Trophoblast cell (in vitro differentiated cells and primary cell): Measurements from ENCODE around the gene LHFPL2.
A peak's percentile ranks its signal among the peaks of the same experiment; 100 is the strongest.

Source experiments
- DNase-seq, 2 donors: peaks; one replicate each; pipeline ENCODE4 v3.0.0-alpha.2; 2016
- H2AFZ ChIP-seq: 2 replicates; pipeline ENCODE4 v1.6.1; 2013; ENCODE audit warnings: low read length, moderate library complexity, mild to moderate bottlenecking; ENCODE audit not compliant: insufficient read depth, poor library complexity
- H2AK5ac ChIP-seq: 2 replicates; pipeline ENCODE4 v1.6.1; 2013; ENCODE audit warnings: mild to moderate bottlenecking, low read length
- H2BK120ac ChIP-seq: 2 replicates; pipeline ENCODE4 v1.6.1; 2013; ENCODE audit warnings: low read length, mild to moderate bottlenecking, moderate library complexity; ENCODE audit not compliant: insufficient read depth, poor library complexity
- H2BK12ac ChIP-seq: 2 replicates; pipeline ENCODE4 v1.6.1; 2013; ENCODE audit warnings: mild to moderate bottlenecking, low read length, moderate library complexity
- H2BK5ac ChIP-seq: 2 replicates; pipeline ENCODE4 v1.6.1; 2013; ENCODE audit warnings: low read length, low read depth, moderate library complexity, mild to moderate bottlenecking; ENCODE audit not compliant: poor library complexity
- H3K14ac ChIP-seq: 2 replicates; pipeline ENCODE4 v1.6.1; 2013; ENCODE audit warnings: mild to moderate bottlenecking, low read length
- H3K18ac ChIP-seq: 2 replicates; pipeline ENCODE4 v1.6.1; 2013; ENCODE audit warnings: mild to moderate bottlenecking, low read length
- H3K23ac ChIP-seq: 2 replicates; pipeline ENCODE4 v1.6.1; 2013; ENCODE audit warnings: low read length
- H3K27ac ChIP-seq: 2 replicates; pipeline ENCODE4 v1.5.1; 2013; ENCODE audit warnings: low read depth, mild to moderate bottlenecking, inconsistent platforms, low read length, moderate library complexity
- H3K27me3 ChIP-seq: 2 replicates; pipeline ENCODE4 v1.6.1; 2013; ENCODE audit warnings: inconsistent platforms, mild to moderate bottlenecking, low read length, moderate library complexity; ENCODE audit not compliant: insufficient read depth
- H3K36me3 ChIP-seq, 2 experiments: 1 replicate in 1 of 2; 2 replicates in 1 of 2; pipeline ENCODE4 v1.6.1; 2013; ENCODE audit warnings: low read length in 2 of 2, mild to moderate bottlenecking in 2 of 2, moderate library complexity in 1 of 2; ENCODE audit not compliant: insufficient read depth in 2 of 2, control insufficient read depth in 1 of 2
- H3K4ac ChIP-seq: 2 replicates; pipeline ENCODE4 v1.6.1; 2013; ENCODE audit warnings: low read depth, mild to moderate bottlenecking, low read length, moderate library complexity
- H3K4me1 ChIP-seq, 2 experiments: 1 replicate in 1 of 2; 2 replicates in 1 of 2; pipeline ENCODE4 v1.6.1; 2013; ENCODE audit warnings: low read length in 2 of 2, mild to moderate bottlenecking in 2 of 2, moderate library complexity in 1 of 2; ENCODE audit not compliant: insufficient read depth in 2 of 2, control insufficient read depth in 1 of 2
- H3K4me2 ChIP-seq: 2 replicates; pipeline ENCODE4 v1.6.1; 2013; ENCODE audit warnings: inconsistent platforms, mild to moderate bottlenecking, low read length, moderate library complexity
- H3K4me3 ChIP-seq: 2 replicates; pipeline ENCODE4 v1.5.1; 2013; ENCODE audit warnings: mild to moderate bottlenecking, low read depth, low read length, inconsistent platforms
- H3K79me1 ChIP-seq: one replicate; pipeline ENCODE4 v1.6.1; 2013; ENCODE audit warnings: low read length
- H3K79me2 ChIP-seq: 2 replicates; pipeline ENCODE4 v1.6.1; 2013; ENCODE audit warnings: low read length, mild to moderate bottlenecking; ENCODE audit not compliant: control insufficient read depth, insufficient read depth, poor library complexity
- H3K9ac ChIP-seq: 2 replicates; pipeline ENCODE4 v1.6.1; 2013; ENCODE audit warnings: mild to moderate bottlenecking, low read length
- H3K9me3 ChIP-seq: 2 replicates; pipeline ENCODE4 v1.6.1; 2013; ENCODE audit warnings: low read depth, mild to moderate bottlenecking, control low read depth, inconsistent platforms, low read length; ENCODE audit not compliant: insufficient read depth
- H4K12ac ChIP-seq: 2 replicates; pipeline ENCODE4 v1.6.1; 2013; ENCODE audit warnings: low read depth, mild to moderate bottlenecking, low read length, moderate library complexity
- H4K8ac ChIP-seq: 2 replicates; pipeline ENCODE4 v1.6.1; 2013; ENCODE audit warnings: low read depth, mild to moderate bottlenecking, low read length, moderate library complexity
- H4K91ac ChIP-seq: one replicate; pipeline ENCODE4 v1.6.1; 2013; ENCODE audit warnings: low read depth, mild to moderate bottlenecking, low read length, moderate library complexity
- WGBS: extraction: QIAGEN DNeasy Blood & Tissue Kit; methylation state at CpG from one replicate; pipeline ENCODE4 v1.1.7; 2013; ENCODE audit warnings: missing lambda C conversion rate; ENCODE audit not compliant: insufficient read length, insufficient coverage; ENCODE audit errors: extremely low coverage; 5-methylcytosine and 5-hydroxymethylcytosine counted together

The LHFPL2 gene

GRCh38 chr5:78553580-78554353 lies 94.8 kb downstream of the LHFPL2 start:
- H3K9me3 ChIP-seq = no peaks in the 10 kb centered on the region
- no peak overlapping the region for H2AFZ ChIP-seq
- WGBS = no CpG with 5 or more reads among the region's 14 CpGs
- H2AK5ac ChIP-seq = no peak overlapping the region
- no peaks in the 10 kb centered on the region for H3K79me1 ChIP-seq
- H3K9ac ChIP-seq = no peak overlapping the region
- no peak overlapping the region for H3K4ac ChIP-seq
- H3K27ac ChIP-seq = no peak overlapping the region
- H2BK120ac ChIP-seq = no peak overlapping the region
- H3K4me1 ChIP-seq = no peaks in the 10 kb centered on the region
- no peak overlapping the region for H4K8ac ChIP-seq
- no peak overlapping the region for H3K14ac ChIP-seq
- H3K27me3 ChIP-seq = no peaks in the 10 kb centered on the region
- H3K23ac ChIP-seq = no peak overlapping the region
- H3K36me3 ChIP-seq = peaks cover 2 to 3% of the 10 kb centered on the region in 2 experiments
- DNase-seq = no peak
- H4K91ac ChIP-seq = no peak overlapping the region
- no peak overlapping the region for H2BK5ac ChIP-seq
- H3K18ac ChIP-seq = no peak overlapping the region
- H4K12ac ChIP-seq = no peak overlapping the region
- H3K4me2 ChIP-seq = no peak overlapping the region
- no peak overlapping the region for H3K4me3 ChIP-seq
- H3K79me2 ChIP-seq = peaks cover 7% of the 10 kb centered on the region
- no peak overlapping the region for H2BK12ac ChIP-seq

- no peaks in the 10 kb centered on the region for H3K27me3 ChIP-seq
- no peaks in the 10 kb centered on the region for H3K79me1 ChIP-seq
- no peak overlapping the region for H2BK12ac ChIP-seq
- no peaks in the 10 kb centered on the region for H3K9me3 ChIP-seq
- peaks cover 9% of the 10 kb centered on the region for H3K79me2 ChIP-seq
- no peak overlapping the region for H4K91ac ChIP-seq
- no peak overlapping the region for H3K9ac ChIP-seq
- H3K36me3 ChIP-seq = peaks cover 6% of the 10 kb centered on the region in 2 experiments
- no peak for DNase-seq
- H3K4me2 ChIP-seq = no peak overlapping the region
- H3K4me3 ChIP-seq = no peak overlapping the region
- no CpG with 5 or more reads among the region's 12 CpGs for WGBS
- no peak overlapping the region for H3K18ac ChIP-seq
- no peak overlapping the region for H3K14ac ChIP-seq
- H2BK5ac ChIP-seq = no peak overlapping the region
- H3K4ac ChIP-seq = no peak overlapping the region
- H3K23ac ChIP-seq = no peak overlapping the region
- no peak overlapping the region for H4K8ac ChIP-seq
- H3K4me1 ChIP-seq = peaks cover 0 to 3% of the 10 kb centered on the region in 2 experiments
- H2BK120ac ChIP-seq = no peak overlapping the region
- H2AK5ac ChIP-seq = no peak overlapping the region
- H2AFZ ChIP-seq = no peak overlapping the region
- H4K12ac ChIP-seq = no peak overlapping the region
- H3K27ac ChIP-seq = no peak overlapping the region
Measured at GRCh38 chr5:78552729-78553342, 95.7 kb downstream of the LHFPL2 start.

GRCh38 chr5:78550891-78551290 lies 97.7 kb downstream of the LHFPL2 start:
- H3K23ac ChIP-seq = no peak overlapping the region
- no CpG with 5 or more reads among the region's 2 CpGs for WGBS

GRCh38 chr5:78549043-78549442 lies 99.5 kb downstream of the LHFPL2 start:
- Histone ChIP-seq H2BK5ac (no peak overlapping the region), H3K18ac (no peak overlapping the region), H4K91ac (no peak overlapping the region), H3K4me3 (no peak overlapping the region), H2BK12ac (no peak overlapping the region), H3K27ac (no peak overlapping the region), H3K23ac (no peak overlapping the region), H3K9me3 (no peaks in the 10 kb centered on the region), H2AK5ac (no peak overlapping the region), H3K4me2 (no peak overlapping the region), H3K4ac (no peak overlapping the region), H3K79me2 (peaks cover 4% of the 10 kb centered on the region), H4K12ac (no peak overlapping the region), H2AFZ (no peak overlapping the region), H3K36me3 (peaks cover 6 to 8% of the 10 kb centered on the region in 2 experiments), H3K9ac (no peak overlapping the region), H3K14ac (no peak overlapping the region), H3K4me1 (peaks cover 4 to 8% of the 10 kb centered on the region in 2 experiments), H3K79me1 (no peaks in the 10 kb centered on the region), H4K8ac (no peak overlapping the region), H3K27me3 (no peaks in the 10 kb centered on the region), H2BK120ac (no peak overlapping the region)
- DNase-seq = peak in 1 of 2 donors; percentile 22
- no CpG with 5 or more reads among the region's 5 CpGs for WGBS

More at GRCh38 chr5:78550891-78551290, 97.7 kb downstream of the LHFPL2 start:
- Histone ChIP-seq H3K27ac (no peak overlapping the region), H3K9me3 (no peaks in the 10 kb centered on the region), H4K91ac (no peak overlapping the region), H3K79me1 (no peaks in the 10 kb centered on the region), H2BK120ac (no peak overlapping the region), H2AK5ac (no peak overlapping the region), H3K36me3 (peaks cover 6% of the 10 kb centered on the region in 2 experiments), H3K9ac (no peak overlapping the region), H2BK5ac (no peak overlapping the region), H2BK12ac (no peak overlapping the region), H3K18ac (no peak overlapping the region), H3K4me2 (no peak overlapping the region), H3K79me2 (peaks cover 8% of the 10 kb centered on the region), H3K14ac (no peak overlapping the region), H3K4me1 (peaks cover 0 to 3% of the 10 kb centered on the region in 2 experiments), H4K12ac (no peak overlapping the region), H4K8ac (no peak overlapping the region), H2AFZ (no peak overlapping the region), H3K4me3 (no peak overlapping the region), H3K27me3 (no peaks in the 10 kb centered on the region), H3K4ac (no peak overlapping the region)
- DNase-seq = no peak
